Measurements from ENCODE around the gene TMEM14A.

GRCh38 chr6:52664991-52665686 lies 5.8 kb upstream of the TMEM14A start:
- TF ChIP-seq CTCF (IDR thresholded peaks at IDR 0.05; ENCODE audit: insufficient read depth, low read length) (no peak), GABPA (IDR thresholded peaks at IDR 0.05; ENCODE audit: low read depth) (no peak), SPI1 (IDR thresholded peaks at IDR 0.05; ENCODE audit: borderline replicate concordance, low read depth) (no peak)

Data from HL-60 (cell line).